ENCODE results near the gene NBDY. TPM values are rescaled to one million over a fixed set of nuclear protein-coding genes. Genes with fewer than 3 reads are reported as not detected.
"Not testable (repeated sequence)": the region's sequence is repeated elsewhere in the genome, so short reads cannot be mapped to it uniquely, and the experiment has no call there.

The NBDY gene, protein sequence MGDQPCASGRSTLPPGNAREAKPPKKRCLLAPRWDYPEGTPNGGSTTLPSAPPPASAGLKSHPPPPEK
- 64.8 and 72.8 TPM in 2 replicates for polyA plus RNA-seq (2011; rRNA removed)
- polyA plus RNA-seq (2012; cell fraction: cytosol; rRNA removed): 51.2 and 54.2 TPM in 2 replicates
- polyA plus RNA-seq (2012; cell fraction: nucleus; rRNA removed): 14.7 and 18.1 TPM in 2 replicates
- 41.8 to 48.0 TPM (median 47.3 TPM) in 3 replicates for polyA plus RNA-seq (2017; fragmentation: RNase III; extraction: RNeasy Plus Mini Kit Qiagen cat#74134 plus additional on column Dnase treatment)
- polyA minus RNA-seq (2011; rRNA and poly(A)+ RNA removed): 28.7 and 31.5 TPM in 2 replicates

DNA sequence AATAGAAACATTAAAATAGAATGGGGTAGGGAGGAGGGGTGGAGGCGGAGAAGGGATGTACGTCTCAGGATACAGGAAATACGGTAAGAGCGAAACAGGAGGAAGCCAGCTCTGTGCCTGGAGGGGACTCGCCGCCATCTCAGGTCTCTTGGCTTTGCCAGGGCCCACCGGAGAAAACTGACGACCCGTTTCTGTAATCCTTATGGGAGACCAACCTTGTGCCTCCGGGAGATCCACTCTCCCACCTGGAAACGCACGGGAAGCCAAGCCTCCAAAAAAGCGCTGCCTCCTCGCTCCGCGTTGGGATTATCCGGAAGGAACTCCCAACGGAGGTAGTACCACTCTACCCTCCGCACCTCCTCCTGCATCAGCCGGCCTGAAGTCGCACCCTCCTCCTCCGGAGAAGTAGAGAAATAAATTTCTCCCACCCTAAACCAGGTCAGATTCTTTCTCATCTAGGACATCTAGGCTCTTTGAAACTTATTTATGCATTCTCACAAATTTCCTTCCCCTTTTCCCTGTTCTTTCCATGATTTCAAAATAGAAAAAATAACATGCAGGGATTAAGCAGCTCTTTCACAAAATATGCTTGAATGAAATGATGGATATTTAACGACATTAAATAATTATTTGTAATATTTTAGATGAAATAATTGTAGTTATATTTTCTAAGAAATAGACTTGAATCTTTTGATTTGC, at the start of gene NBDY:
TSS of gene NBDY (plus strand) at position 92 of the 699 bp plus-strand sequence. CDS start at position 203, 111 bp downstream.
- FAIRE-seq: peak; percentile 65
- Histone ChIP-seq H3K9me3 (no peaks in the 10 kb centered on the region), H3K4me1 (0 out of 3 replicates have a peak, but pooled peaks cover 4% of the 10 kb centered on the region), H3K4me3 (peak within 1 kb of the TSS; percentile 62), H3K27ac (peak within 1 kb of the TSS; percentile 85 to 94), H3K4me2 (peak within 1 kb of the TSS; percentile 79)
- CTCF ChIA-PET: interaction anchor here (0.6 to 4.3 kb wide), 2 partner anchors 284 to 448 kb away, joined by 3 to 39 read pairs; no protein-coding TSS in a partner anchor
- POLR2A ChIA-PET: interaction anchor here (0.9 kb wide), 1 partner anchor 265 kb away, joined by 4 read pairs; the partner anchor contains the start of gene SPIN3
- ATAC-seq: peak; percentile 98
- DNase-seq (ENCODE audit: low read depth in 1 of 2, low spot score in 1 of 2): peak; percentile 26 to 75
- TF ChIP-seq PHF8 (IDR thresholded peaks at IDR 0.05; ENCODE audit: borderline replicate concordance, low read depth) (peak; percentile 84), JUN (IDR thresholded peaks at IDR 0.05) (0 out of 5 replicates have a peak, but pooled peaks of 1 of the 2 experiments have one; percentile 30), MYC (IDR thresholded peaks at IDR 0.05; ENCODE audit: borderline replicate concordance, low read length) (no peak), POLR2A (IDR thresholded peaks at IDR 0.05; ENCODE audit: low read length) (peak; percentile 62)
- under 1% methylated on average over 23 of the region's 23 CpGs for WGBS (ENCODE audit: missing lambda C conversion rate)

DNA sequence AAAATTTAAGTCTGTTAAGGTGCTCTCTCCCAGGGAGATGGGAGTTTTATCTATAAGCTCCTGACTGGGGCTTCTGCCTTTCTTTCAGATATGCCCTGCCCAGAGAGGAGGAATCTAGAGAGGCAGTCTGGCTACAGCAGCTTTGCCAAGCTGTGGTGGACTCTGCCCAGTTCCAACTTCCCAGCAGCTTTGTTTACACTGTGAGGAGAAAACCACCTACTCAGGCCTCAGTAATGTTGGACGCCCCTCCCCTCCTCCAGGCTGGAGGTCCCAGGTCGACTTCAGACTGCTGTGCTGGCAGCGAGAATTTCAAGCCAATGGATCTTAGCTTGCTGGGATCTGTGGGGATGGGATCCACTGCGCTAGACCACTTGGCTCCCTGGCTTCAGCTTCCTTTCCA, 24.5 kb upstream of the NBDY start:
- H3K4me2 ChIP-seq, H3K9me3 ChIP-seq, H3K4me1 ChIP-seq, CTCF ChIA-PET, H3K27ac ChIP-seq, FAIRE-seq, POLR2A ChIA-PET, H3K4me3 ChIP-seq: not testable (repeated sequence)
- 20% methylated on average over 3 of the region's 4 CpGs for WGBS (ENCODE audit: missing lambda C conversion rate)
- DNase-seq (ENCODE audit: low read depth in 1 of 2, low spot score in 1 of 2): peak in 1 of 2 experiments; percentile 2
- ATAC-seq: peak in 1 of 2 experiments; percentile 20; a peak in 1 of 6 replicates

DNA sequence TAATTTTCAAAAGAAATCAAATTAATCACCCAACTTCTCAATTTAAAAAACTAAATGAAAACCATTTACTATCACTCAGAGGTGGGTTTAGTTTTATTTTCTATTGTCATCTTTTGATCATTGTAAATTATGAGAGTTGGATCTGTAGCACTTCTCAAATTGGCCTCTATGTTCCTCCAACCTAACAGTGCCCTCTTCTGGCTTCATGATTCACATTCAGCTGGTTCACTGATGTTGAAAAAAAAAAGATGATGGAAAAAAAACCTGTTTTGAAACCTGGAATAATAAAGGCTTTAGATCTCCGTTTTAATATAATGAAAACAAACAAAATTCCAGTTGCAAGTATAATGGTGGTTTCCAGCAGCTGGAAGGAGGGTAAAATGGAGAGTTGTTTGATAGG, 2.4 kb upstream of the NBDY start:
- Histone ChIP-seq H3K9me3 (no peaks in the 10 kb centered on the region), H3K4me3 (no peak overlapping the region), H3K4me2 (peak overlapping the region; percentile 52; the same call in 2 of the 3 replicates), H3K4me1 (0 out of 3 replicates have a peak, but pooled peaks cover 4% of the 10 kb centered on the region), H3K27ac (no peak overlapping the region)
- peak; percentile 24 to 67 for DNase-seq (ENCODE audit: low read depth in 1 of 2, low spot score in 1 of 2)
- ChIA-PET POLR2A (interaction anchor here (0.6 kb wide), 1 partner anchor 267 kb away, joined by 5 read pairs; no protein-coding TSS in a partner anchor), CTCF (interaction anchor here (0.8 to 4.3 kb wide), 5 partner anchors 9 to 641 kb away, joined by 3 to 39 read pairs (median 4); no protein-coding TSS in a partner anchor)
- TF ChIP-seq, protein P1, sequence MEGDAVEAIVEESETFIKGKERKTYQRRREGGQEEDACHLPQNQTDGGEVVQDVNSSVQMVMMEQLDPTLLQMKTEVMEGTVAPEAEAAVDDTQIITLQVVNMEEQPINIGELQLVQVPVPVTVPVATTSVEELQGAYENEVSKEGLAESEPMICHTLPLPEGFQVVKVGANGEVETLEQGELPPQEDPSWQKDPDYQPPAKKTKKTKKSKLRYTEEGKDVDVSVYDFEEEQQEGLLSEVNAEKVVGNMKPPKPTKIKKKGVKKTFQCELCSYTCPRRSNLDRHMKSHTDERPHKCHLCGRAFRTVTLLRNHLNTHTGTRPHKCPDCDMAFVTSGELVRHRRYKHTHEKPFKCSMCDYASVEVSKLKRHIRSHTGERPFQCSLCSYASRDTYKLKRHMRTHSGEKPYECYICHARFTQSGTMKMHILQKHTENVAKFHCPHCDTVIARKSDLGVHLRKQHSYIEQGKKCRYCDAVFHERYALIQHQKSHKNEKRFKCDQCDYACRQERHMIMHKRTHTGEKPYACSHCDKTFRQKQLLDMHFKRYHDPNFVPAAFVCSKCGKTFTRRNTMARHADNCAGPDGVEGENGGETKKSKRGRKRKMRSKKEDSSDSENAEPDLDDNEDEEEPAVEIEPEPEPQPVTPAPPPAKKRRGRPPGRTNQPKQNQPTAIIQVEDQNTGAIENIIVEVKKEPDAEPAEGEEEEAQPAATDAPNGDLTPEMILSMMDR (IDR thresholded peaks at IDR 0.05): peak; percentile 71
- TF ChIP-seq JUNB (IDR thresholded peaks at IDR 0.05) (no peak), SMC3 (IDR thresholded peaks at IDR 0.05) (peak; percentile 60; the same call in 2 of the 3 replicates), RAD21 (conservative IDR thresholded peaks at IDR 0.05 in 1 of 2, IDR thresholded peaks at IDR 0.05 in 1 of 2) (peak; percentile 70 to 72)
- 0% methylated on average over 1 of the region's 1 CpG for WGBS (ENCODE audit: missing lambda C conversion rate)
- ATAC-seq: peak in 1 of 2 experiments; percentile 34; a peak in 1 of 6 replicates
- peak; percentile 74 for FAIRE-seq

DNA sequence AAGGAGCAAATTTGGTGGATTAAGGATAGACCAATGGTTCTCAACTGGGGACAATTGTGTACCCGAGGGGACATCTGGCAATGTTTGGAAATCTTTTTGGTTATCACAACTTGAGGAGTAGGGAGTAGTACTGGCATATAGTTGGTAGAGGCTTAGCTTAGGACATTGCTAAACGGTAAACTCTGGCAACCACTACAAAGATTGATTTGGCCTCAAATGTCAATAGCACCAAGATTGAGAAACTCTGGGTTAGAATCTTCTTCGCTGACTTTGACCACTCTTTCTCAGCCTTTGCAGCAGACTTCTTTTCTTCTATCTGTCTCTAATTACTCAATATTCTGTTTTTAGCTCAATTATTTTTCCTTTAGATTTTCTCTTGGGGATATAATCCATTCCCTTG, 1.5 kb upstream of the NBDY start:
- FAIRE-seq: no peak
- CTCF ChIA-PET: interaction anchor here (0.9 to 4.3 kb wide), 3 partner anchors 10 to 641 kb away, joined by 4 to 39 read pairs (median 4); no protein-coding TSS in a partner anchor

DNA sequence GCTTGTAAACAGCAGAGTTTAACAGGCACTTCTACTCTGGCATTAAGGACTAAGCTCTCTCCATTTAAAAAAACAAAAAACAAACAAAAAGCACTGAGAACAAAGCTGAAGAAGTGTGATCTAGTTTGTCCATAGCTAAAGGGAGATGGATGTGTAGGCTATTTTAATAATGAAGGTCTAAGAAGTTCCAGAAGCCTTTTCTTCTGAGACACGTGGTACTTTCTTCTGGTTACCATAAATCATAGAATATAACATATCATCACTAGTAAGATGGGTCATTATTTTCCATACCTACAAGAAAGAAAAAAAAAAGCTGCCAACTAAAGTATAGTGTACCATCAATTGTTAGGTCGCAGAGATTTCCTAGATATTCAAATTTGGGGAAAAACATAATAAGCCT, 722 bp upstream of the NBDY start:
- 2% methylated on average over 2 of the region's 2 CpGs for WGBS (ENCODE audit: missing lambda C conversion rate)
- POLR2A ChIA-PET: no interaction called here
- Histone ChIP-seq H3K4me3 (peak overlapping the region; percentile 62), H3K9me3 (no peaks in the 10 kb centered on the region), H3K4me2 (peak overlapping the region; percentile 66), H3K27ac (peak overlapping the region in 1 of 2 experiments; percentile 21; a peak in 2 of 6 replicates), H3K4me1 (0 out of 3 replicates have a peak, but pooled peaks cover 4% of the 10 kb centered on the region)
- DNase-seq (ENCODE audit: low read depth in 1 of 2, low spot score in 1 of 2) (peak in 1 of 2 experiments; percentile 22), FAIRE-seq (no peak), ATAC-seq (peak; percentile 37 to 55; a peak in 1 of 6 replicates)
- CTCF ChIA-PET: interaction anchor here (4.3 kb wide), 1 partner anchor 447 kb away, joined by 39 read pairs; no protein-coding TSS in a partner anchor
- TF ChIP-seq GATA3 (IDR thresholded peaks at IDR 0.05; ENCODE audit: borderline replicate concordance) (no peak), RAD21 (conservative IDR thresholded peaks at IDR 0.05 in 1 of 2, IDR thresholded peaks at IDR 0.05 in 1 of 2) (no peak), TFCP2L1 (CRISPR knock-in tag; IDR thresholded peaks at IDR 0.05) (no peak), HOXB5 (CRISPR knock-in tag; IDR thresholded peaks at IDR 0.05) (no peak), NR3C1 (IDR thresholded peaks at IDR 0.05) (no peak), ZSCAN20 (CRISPR knock-in tag; IDR thresholded peaks at IDR 0.05) (no peak), JUN (IDR thresholded peaks at IDR 0.05) (no peak), ZNF302 (CRISPR knock-in tag; IDR thresholded peaks at IDR 0.05) (no peak), FOXS1 (CRISPR knock-in tag; IDR thresholded peaks at IDR 0.05) (no peak)
- TF ChIP-seq, protein P2, sequence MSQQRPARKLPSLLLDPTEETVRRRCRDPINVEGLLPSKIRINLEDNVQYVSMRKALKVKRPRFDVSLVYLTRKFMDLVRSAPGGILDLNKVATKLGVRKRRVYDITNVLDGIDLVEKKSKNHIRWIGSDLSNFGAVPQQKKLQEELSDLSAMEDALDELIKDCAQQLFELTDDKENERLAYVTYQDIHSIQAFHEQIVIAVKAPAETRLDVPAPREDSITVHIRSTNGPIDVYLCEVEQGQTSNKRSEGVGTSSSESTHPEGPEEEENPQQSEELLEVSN (IDR thresholded peaks at IDR 0.05; ENCODE audit: borderline replicate concordance, low read depth): no peak
- TF ChIP-seq, protein P3, sequence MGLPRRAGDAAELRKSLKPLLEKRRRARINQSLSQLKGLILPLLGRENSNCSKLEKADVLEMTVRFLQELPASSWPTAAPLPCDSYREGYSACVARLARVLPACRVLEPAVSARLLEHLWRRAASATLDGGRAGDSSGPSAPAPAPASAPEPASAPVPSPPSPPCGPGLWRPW (IDR thresholded peaks at IDR 0.05): no peak
- TF ChIP-seq, protein P1 (IDR thresholded peaks at IDR 0.05): no peak

More for the DNA sequence above, 1.5 kb upstream of the NBDY start:
- ATAC-seq: no peak
- no peak for DNase-seq (ENCODE audit: low read depth in 1 of 2, low spot score in 1 of 2)
- Histone ChIP-seq H3K4me1 (0 out of 3 replicates have a peak, but pooled peaks cover 4% of the 10 kb centered on the region), H3K27ac (no peak overlapping the region), H3K4me3 (no peak overlapping the region), H3K9me3 (no peaks in the 10 kb centered on the region), H3K4me2 (no peak overlapping the region)
- TF ChIP-seq EP300 (IDR thresholded peaks at IDR 0.05): no peak
- WGBS (ENCODE audit: missing lambda C conversion rate): 60% methylated on average over 3 of the region's 3 CpGs
- POLR2A ChIA-PET: no interaction called here
